Measurements from ENCODE around the gene TRMU.
A peak's percentile ranks its signal among the peaks of the same experiment; 100 is the strongest.
"Not testable (repeated sequence)": the region's sequence is repeated elsewhere in the genome, so short reads cannot be mapped to it uniquely, and the experiment has no call there.

Gene TRMU

GRCh38 chr22:46390652-46391301 is 55.3 kb downstream of the TRMU start:
- no peak overlapping the region for H3K4me3 ChIP-seq
- no peaks in the 10 kb centered on the region for H3K36me3 ChIP-seq
- no peaks in the 10 kb centered on the region for H3K27me3 ChIP-seq
- no peak overlapping the region for H3K9ac ChIP-seq
- no peak overlapping the region for H3K27ac ChIP-seq
- H3K9me3 ChIP-seq = no peaks in the 10 kb centered on the region
- no peak overlapping the region for H3K4me2 ChIP-seq
- no peaks in the 10 kb centered on the region for H3K4me1 ChIP-seq
- no peaks in the 10 kb centered on the region for H4K20me1 ChIP-seq
- no peak for TF ChIP-seq Cebpa-rat (IDR thresholded peaks at IDR 0.05)

DNA sequence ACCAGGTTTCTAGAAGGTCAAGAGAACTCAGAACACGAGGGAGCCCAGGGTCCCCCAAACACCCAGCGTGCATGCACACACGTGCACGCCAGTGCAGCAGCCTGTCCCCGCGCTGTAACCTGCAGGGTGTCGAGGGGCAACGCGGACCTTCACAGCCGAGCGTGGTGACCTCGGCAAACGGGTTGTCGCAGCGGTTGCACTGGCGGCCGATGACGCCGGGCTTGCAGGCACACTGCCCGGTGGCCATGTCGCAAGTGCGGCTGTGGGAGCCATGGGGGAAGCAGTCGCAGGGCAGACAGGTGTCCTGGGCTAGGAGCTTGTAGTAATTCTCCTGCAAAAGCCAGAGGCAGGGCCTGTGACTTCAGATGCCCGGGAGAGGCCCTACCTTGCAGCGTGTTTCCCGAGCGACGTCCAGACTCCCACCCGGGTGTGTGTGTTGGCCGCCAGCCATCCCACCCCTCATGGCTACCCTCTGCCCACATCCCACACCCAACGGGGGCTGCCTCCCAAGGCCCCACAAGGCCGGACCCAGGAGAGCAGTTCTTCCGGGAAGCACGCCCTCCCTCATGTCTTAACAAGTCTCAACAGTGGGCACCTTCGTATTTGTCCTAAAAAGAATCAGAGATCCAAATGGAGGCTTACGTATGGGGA is 56.1 kb downstream of the TRMU start:
- Histone ChIP-seq H3K4me2 (no peak overlapping the region), H3K4me1 (no peaks in the 10 kb centered on the region), H3K4me3 (no peak overlapping the region), H3K9me3 (no peaks in the 10 kb centered on the region), H3K27ac (no peak overlapping the region), H3K36me3 (no peaks in the 10 kb centered on the region), H3K9ac (no peak overlapping the region), H4K20me1 (no peaks in the 10 kb centered on the region), H3K27me3 (no peaks in the 10 kb centered on the region)
- no peak for TF ChIP-seq Cebpa-rat (IDR thresholded peaks at IDR 0.05)

- Histone ChIP-seq H3K36me3 (no peaks in the 10 kb centered on the region), H3K9ac (no peak overlapping the region), H3K4me2 (no peak overlapping the region), H3K27ac (no peak overlapping the region), H4K20me1 (no peaks in the 10 kb centered on the region), H3K9me3 (no peaks in the 10 kb centered on the region), H3K4me1 (no peaks in the 10 kb centered on the region), H3K4me3 (no peak overlapping the region), H3K27me3 (no peaks in the 10 kb centered on the region)
- no peak for TF ChIP-seq Cebpa-rat (IDR thresholded peaks at IDR 0.05)
Observed at GRCh38 chr22:46392137-46392844, 56.8 kb downstream of the TRMU start.

DNA sequence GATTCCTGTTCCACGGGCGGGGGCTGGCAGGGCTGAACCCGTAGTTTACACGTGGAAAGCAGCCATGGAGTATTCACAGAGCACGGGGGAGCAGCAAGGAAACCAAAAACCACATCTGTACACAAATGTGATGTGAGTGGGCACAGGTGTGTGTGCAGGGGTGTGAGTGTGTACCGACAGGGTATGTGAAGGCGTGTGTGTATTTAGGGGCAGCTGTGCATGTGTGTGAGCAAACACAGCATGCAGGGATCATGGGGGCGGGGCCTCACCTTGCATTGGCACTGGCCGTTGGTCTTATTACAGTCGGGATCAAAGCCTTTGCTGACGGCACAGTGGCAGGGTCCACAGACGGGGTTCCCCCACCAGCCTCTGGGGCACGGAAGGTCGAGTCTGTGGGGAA is 58.4 kb downstream of the TRMU start:
- Histone ChIP-seq H3K36me3 (no peaks in the 10 kb centered on the region), H4K20me1 (no peaks in the 10 kb centered on the region), H3K27ac (no peak overlapping the region), H3K4me1 (peaks cover 5% of the 10 kb centered on the region), H3K9me3 (no peaks in the 10 kb centered on the region), H3K9ac (no peak overlapping the region), H3K4me2 (no peak overlapping the region), H3K27me3 (no peaks in the 10 kb centered on the region), H3K4me3 (no peak overlapping the region)
- no peak for TF ChIP-seq Cebpa-rat (IDR thresholded peaks at IDR 0.05)

DNA sequence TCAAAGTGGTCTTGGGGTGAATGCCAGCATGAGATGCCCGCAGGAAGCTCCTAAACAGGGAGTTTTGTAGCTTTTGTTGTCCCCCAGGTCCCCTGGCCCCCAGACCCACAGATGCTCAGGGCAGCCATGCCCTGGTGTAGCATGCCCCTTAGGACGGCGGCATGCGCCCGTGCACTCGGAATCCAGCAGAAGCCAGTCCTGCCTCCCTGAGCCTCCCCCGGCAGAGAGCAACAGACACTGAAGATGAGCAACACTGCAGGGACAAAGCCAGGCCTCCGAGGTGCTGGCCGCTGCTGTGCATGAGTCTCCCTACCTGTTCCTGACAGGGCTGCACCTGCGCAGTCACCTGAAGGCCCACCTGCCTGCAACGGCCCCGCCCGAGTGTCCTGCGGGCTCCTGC is 59.1 kb downstream of the TRMU start:
- TF ChIP-seq Cebpa-rat (IDR thresholded peaks at IDR 0.05) = no peak
- H3K4me3 ChIP-seq = no peak overlapping the region
- no peaks in the 10 kb centered on the region for H4K20me1 ChIP-seq
- H3K36me3 ChIP-seq = no peaks in the 10 kb centered on the region
- H3K9ac ChIP-seq = no peak overlapping the region
- H3K4me1 ChIP-seq = peaks cover 13% of the 10 kb centered on the region
- no peak overlapping the region for H3K27ac ChIP-seq
- no peaks in the 10 kb centered on the region for H3K9me3 ChIP-seq
- no peaks in the 10 kb centered on the region for H3K27me3 ChIP-seq
- no peak overlapping the region for H3K4me2 ChIP-seq

DNA sequence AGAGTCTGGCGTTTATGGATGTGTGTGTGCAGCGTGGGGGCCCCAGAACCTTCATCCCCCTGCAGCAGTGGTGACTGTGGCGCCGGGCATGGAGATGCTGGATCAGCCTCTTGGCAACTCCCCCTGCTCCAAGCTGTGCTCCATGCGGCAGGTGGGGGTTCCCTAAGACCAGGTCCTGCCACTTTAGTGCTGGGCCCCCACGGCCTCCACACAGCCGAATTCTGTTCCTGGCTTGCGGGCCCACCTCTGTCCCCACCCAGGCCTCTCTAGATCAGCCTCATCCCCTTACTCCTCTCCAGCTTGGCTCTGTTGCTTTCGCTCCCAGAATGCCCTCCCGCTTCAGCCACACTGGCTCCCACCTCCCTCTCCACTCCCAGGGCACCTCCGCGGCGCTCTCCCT is 59.6 kb downstream of the TRMU start:
- no peaks in the 10 kb centered on the region for H3K9me3 ChIP-seq
- no peak overlapping the region for H3K27ac ChIP-seq
- no peaks in the 10 kb centered on the region for H3K36me3 ChIP-seq
- H3K4me1 ChIP-seq = peaks cover 15% of the 10 kb centered on the region
- no peak for TF ChIP-seq Cebpa-rat (IDR thresholded peaks at IDR 0.05)
- H3K27me3 ChIP-seq = no peaks in the 10 kb centered on the region
- no peak overlapping the region for H3K9ac ChIP-seq
- H3K4me3 ChIP-seq = no peak overlapping the region
- no peaks in the 10 kb centered on the region for H4K20me1 ChIP-seq
- no peak overlapping the region for H3K4me2 ChIP-seq

- H3K4me1 ChIP-seq = peaks cover 23% of the 10 kb centered on the region
- H3K4me3 ChIP-seq, H3K4me2 ChIP-seq, H3K9me3 ChIP-seq, H3K27me3 ChIP-seq, H3K36me3 ChIP-seq, H3K27ac ChIP-seq, H4K20me1 ChIP-seq, H3K9ac ChIP-seq: not testable (repeated sequence)
Observed at GRCh38 chr22:46397049-46397448, 61.5 kb downstream of the TRMU start.

DNA sequence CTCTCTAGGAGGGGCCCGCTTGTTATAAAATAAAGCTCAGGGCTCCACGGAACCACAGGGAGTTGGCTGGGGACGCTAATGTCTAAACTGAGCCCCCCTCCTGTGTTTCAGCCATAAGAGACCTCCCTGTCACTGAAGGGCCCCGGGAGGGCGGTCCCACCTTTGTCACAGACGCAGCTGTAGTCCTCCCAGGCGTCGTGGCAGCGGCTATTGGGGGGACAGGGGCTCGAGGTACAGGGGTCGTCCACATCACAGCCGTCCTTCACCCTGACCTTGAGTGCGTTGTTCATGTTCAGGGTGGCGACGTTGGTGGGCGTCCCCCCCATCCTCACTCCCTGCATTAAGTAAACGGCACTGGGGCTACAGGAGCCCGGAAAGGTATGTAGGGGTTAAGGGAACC is 62.0 kb downstream of the TRMU start:
- H3K4me1 ChIP-seq = peaks cover 27% of the 10 kb centered on the region
- no peaks in the 10 kb centered on the region for H3K36me3 ChIP-seq
- H3K4me3 ChIP-seq = no peak overlapping the region
- H3K9me3 ChIP-seq = no peaks in the 10 kb centered on the region
- no peak overlapping the region for H3K4me2 ChIP-seq
- no peaks in the 10 kb centered on the region for H4K20me1 ChIP-seq
- H3K27ac ChIP-seq = no peak overlapping the region
- no peak overlapping the region for H3K9ac ChIP-seq
- no peaks in the 10 kb centered on the region for H3K27me3 ChIP-seq
- TF ChIP-seq Cebpa-rat (IDR thresholded peaks at IDR 0.05) = no peak

- peaks cover 28% of the 10 kb centered on the region for H3K4me1 ChIP-seq
- H3K4me2 ChIP-seq = no peak overlapping the region
- H4K20me1 ChIP-seq = no peaks in the 10 kb centered on the region
- no peak overlapping the region for H3K4me3 ChIP-seq
- no peak overlapping the region for H3K9ac ChIP-seq
- no peaks in the 10 kb centered on the region for H3K36me3 ChIP-seq
- no peaks in the 10 kb centered on the region for H3K27me3 ChIP-seq
- no peak for TF ChIP-seq Cebpa-rat (IDR thresholded peaks at IDR 0.05)
- H3K9me3 ChIP-seq = no peaks in the 10 kb centered on the region
- H3K27ac ChIP-seq = no peak overlapping the region
Observed at GRCh38 chr22:46397951-46398350, 62.4 kb downstream of the TRMU start.

- Histone ChIP-seq H3K27ac (no peak overlapping the region), H3K9ac (no peak overlapping the region), H3K36me3 (no peaks in the 10 kb centered on the region), H4K20me1 (no peaks in the 10 kb centered on the region), H3K27me3 (no peaks in the 10 kb centered on the region), H3K4me2 (peak overlapping the region; percentile 53), H3K4me1 (peaks cover 28% of the 10 kb centered on the region), H3K9me3 (no peaks in the 10 kb centered on the region), H3K4me3 (no peak overlapping the region)
- no peak for TF ChIP-seq Cebpa-rat (IDR thresholded peaks at IDR 0.05)
Observed at GRCh38 chr22:46399251-46400024, 63.9 kb downstream of the TRMU start.
